ENCODE measurements around the gene DOCK2. TPM values are rescaled to one million over a fixed set of nuclear protein-coding genes. Genes with fewer than 3 reads are reported as not detected.

Gene DOCK2
- total and polyA plus RNA-seq, 2 of the 8 experiments (the other 6 are each of a cell fraction or from before 2014, with no cell fraction given): 3.9 to 5.7 TPM

DNA sequence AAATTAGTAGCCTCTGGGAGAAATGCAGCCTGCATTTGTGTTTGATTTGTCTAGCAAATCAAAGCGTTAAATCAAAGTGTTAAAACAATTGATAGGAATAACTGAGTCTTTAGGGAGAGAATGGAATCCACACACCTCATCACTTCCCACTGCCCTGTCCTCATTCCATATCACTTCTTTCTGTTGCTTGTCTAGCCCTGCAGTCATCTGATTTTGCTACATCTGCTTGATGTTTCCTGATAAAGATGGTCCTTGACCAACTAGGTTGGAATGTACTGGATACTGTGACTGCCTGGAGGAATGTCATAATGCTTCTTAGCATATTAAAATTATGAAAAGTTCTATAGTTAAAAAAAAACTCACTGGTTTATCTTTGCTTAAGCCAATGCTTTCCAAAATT is 119.9 kb downstream of the DOCK2 start:
- H4K91ac ChIP-seq (replicated peaks; ENCODE audit: insufficient read length, low read length): no peak overlapping the region
- H3K56ac ChIP-seq (replicated peaks; ENCODE audit: insufficient read length, low read depth, low read length): no peak overlapping the region
- DNase-seq (ENCODE audit: low read depth in 1 of 2, low spot score in 2 of 2) (no peak), FAIRE-seq (no peak)
- H3K27ac ChIP-seq (ENCODE audit: low read depth, low read length): no peak overlapping the region
- no peak overlapping the region for H2AK5ac ChIP-seq (ENCODE audit: low read depth, low read length)
- no peak overlapping the region for H2AFZ ChIP-seq (ENCODE audit: low read length)
- no peak overlapping the region for H2BK15ac ChIP-seq (ENCODE audit: low read length)
- ChIA-PET POLR2A (ENCODE audit: partially characterized antibody) (no interaction called here), CTCF (ENCODE audit: partially characterized antibody) (no interaction called here)
- no peak overlapping the region for H2BK5ac ChIP-seq (ENCODE audit: low read depth, low read length)
- H3K4me2 ChIP-seq (ENCODE audit: insufficient read depth in 1 of 2, low read depth in 2 of 2, low read length in 2 of 2): no peak overlapping the region
- no peak overlapping the region for H3K4ac ChIP-seq (replicated peaks; ENCODE audit: insufficient read length, low read depth, low read length)
- peaks cover 0 to 4% (median 3%) of the 10 kb centered on the region in 4 experiments; a peak in 3 of 7 replicates for H3K4me1 ChIP-seq (replicated peaks in 1 of 4; ENCODE audit: control insufficient read depth in 3 of 4, insufficient read depth in 4 of 4, low read length in 3 of 4)
- no peak overlapping the region for H4K5ac ChIP-seq (ENCODE audit: insufficient read length, low read depth, low read length)
- WGBS, 2 experiments (ENCODE audit: extremely low coverage in 1 of 2, insufficient coverage in 1 of 2, insufficient read length in 1 of 2, insufficient replicate concordance in 2 of 2, low coverage in 1 of 2, low lambda C conversion rate in 2 of 2, missing lambda C conversion rate in 1 of 2): 78% methylated on average over 1 of the region's 1 CpG; no CpG with 5 or more reads in 1 of the 2 experiments
- no peaks in the 10 kb centered on the region for H3K36me3 ChIP-seq (ENCODE audit: control insufficient read depth in 2 of 4, insufficient read depth in 4 of 4, low read length in 3 of 4)
- H3K14ac ChIP-seq (ENCODE audit: insufficient read length): no peak overlapping the region
- H3K18ac ChIP-seq (ENCODE audit: extremely low read depth, low read length): no peak overlapping the region
- H3K79me1 ChIP-seq (ENCODE audit: low read depth, low read length): no peaks in the 10 kb centered on the region
- no peaks in the 10 kb centered on the region for H4K20me1 ChIP-seq (replicated peaks in 1 of 2; ENCODE audit: control insufficient read depth in 1 of 2, insufficient read depth in 2 of 2, low read length in 2 of 2)
- no peak overlapping the region for H2BK12ac ChIP-seq (ENCODE audit: low read depth, low read length)
- no peak overlapping the region for H4K8ac ChIP-seq (ENCODE audit: extremely low read depth, insufficient read depth, low read length)
- no peak overlapping the region for H2BK20ac ChIP-seq (ENCODE audit: low read length)
- H3K23me2 ChIP-seq (ENCODE audit: low read depth, low read length): no peaks in the 10 kb centered on the region
- TF ChIP-seq GABPA (IDR thresholded peaks at IDR 0.05; ENCODE audit: borderline replicate concordance, insufficient read depth, low read length): no peak
- no peak for TF ChIP-seq POLR2A (IDR thresholded peaks at IDR 0.05; ENCODE audit: control extremely low read depth in 1 of 2, low read depth in 2 of 2, low read length in 2 of 2)
- no peak for TF ChIP-seq EP300 (IDR thresholded peaks at IDR 0.05; ENCODE audit: borderline replicate concordance in 1 of 2, low read depth in 2 of 2, low read length in 2 of 2)
- TF ChIP-seq RAD21 (IDR thresholded peaks at IDR 0.05 in 1 of 2, conservative IDR thresholded peaks at IDR 0.05 in 1 of 2; ENCODE audit: low read depth in 2 of 2, low read length in 2 of 2): no peak
- TF ChIP-seq SP2 (IDR thresholded peaks at IDR 0.05; ENCODE audit: low read length): no peak
- TF ChIP-seq TEAD4 (IDR thresholded peaks at IDR 0.05; ENCODE audit: low read depth, low read length): no peak
- TF ChIP-seq, protein P1, sequence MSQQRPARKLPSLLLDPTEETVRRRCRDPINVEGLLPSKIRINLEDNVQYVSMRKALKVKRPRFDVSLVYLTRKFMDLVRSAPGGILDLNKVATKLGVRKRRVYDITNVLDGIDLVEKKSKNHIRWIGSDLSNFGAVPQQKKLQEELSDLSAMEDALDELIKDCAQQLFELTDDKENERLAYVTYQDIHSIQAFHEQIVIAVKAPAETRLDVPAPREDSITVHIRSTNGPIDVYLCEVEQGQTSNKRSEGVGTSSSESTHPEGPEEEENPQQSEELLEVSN (IDR thresholded peaks at IDR 0.05): no peak
- no peak for TF ChIP-seq CBX5 (IDR thresholded peaks at IDR 0.05; ENCODE audit: low read depth, low read length)
- TF ChIP-seq CBX8 (IDR thresholded peaks at IDR 0.05; ENCODE audit: borderline replicate concordance, low read depth, low read length): no peak
- TF ChIP-seq NANOG (IDR thresholded peaks at IDR 0.05; ENCODE audit: insufficient read depth, low read depth, low read length, poor library complexity, severe bottlenecking): no peak
- H3K4me3 ChIP-seq (ENCODE audit: extremely low read depth in 1 of 4, insufficient read depth in 2 of 4, low read depth in 3 of 4, low read length in 4 of 4): no peak overlapping the region
- H3K9me3 ChIP-seq (ENCODE audit: insufficient read depth in 2 of 2, low read depth in 1 of 2, low read length in 1 of 2): no peaks in the 10 kb centered on the region
- no peaks in the 10 kb centered on the region for H3K79me2 ChIP-seq (ENCODE audit: control insufficient read depth in 1 of 2, insufficient read depth in 2 of 2, low read length in 2 of 2)
- H2BK120ac ChIP-seq (replicated peaks; ENCODE audit: low read depth, low read length): no peak overlapping the region
- H3K9ac ChIP-seq (replicated peaks in 1 of 4; ENCODE audit: extremely low read depth in 1 of 4, low read depth in 3 of 4, low read length in 3 of 4): no peak overlapping the region
- H3K27me3 ChIP-seq (replicated peaks in 1 of 4; ENCODE audit: control insufficient read depth in 3 of 4, extremely low read depth in 1 of 4, insufficient read depth in 3 of 4, low read length in 3 of 4): no peaks in the 10 kb centered on the region
- H3K23ac ChIP-seq (ENCODE audit: insufficient read length): no peak overlapping the region
